Hepatocyte (in vitro differentiated cells): ENCODE results near the gene PSMB8. TPM values are rescaled to one million over a fixed set of nuclear protein-coding genes. Genes with fewer than 3 reads are reported as not detected.

Experiments used
- DNase-seq: peaks from one replicate; pipeline ENCODE4 v3.0.0-alpha.2; 2016; ENCODE audit warnings: low spot score
- H2AFZ ChIP-seq: fragments of 200-600 bp; sonication (generic); 2 replicates; pipeline ENCODE4 v1.6.0; 2016; ENCODE audit warnings: antibody characterized with exemption, mild to moderate bottlenecking
- H3K27ac ChIP-seq: fragments of 200-600 bp; sonication (generic); 2 replicates; pipeline ENCODE4 v1.5.1; 2016; ENCODE audit warnings: mild to moderate bottlenecking
- H3K27me3 ChIP-seq: fragments of 200-600 bp; sonication (generic); 2 replicates; pipeline ENCODE4 v1.6.1; 2016
- H3K36me3 ChIP-seq: fragments of 200-600 bp; sonication (generic); replicated peaks from 2 replicates; pipeline ENCODE4 v1.5.1; 2016; ENCODE audit warnings: low read depth; ENCODE audit not compliant: insufficient read depth
- H3K4me1 ChIP-seq: fragments of 200-600 bp; sonication (generic); 2 replicates; pipeline ENCODE4 v1.5.1; 2016; ENCODE audit warnings: mild to moderate bottlenecking, moderate library complexity; ENCODE audit not compliant: insufficient read depth
- H3K4me2 ChIP-seq: fragments of 200-600 bp; sonication (generic); 2 replicates; pipeline ENCODE4 v1.6.0; 2016
- H3K4me3 ChIP-seq: fragments of 200-600 bp; sonication (generic); 2 replicates; pipeline ENCODE4 v1.5.1; 2016; ENCODE audit warnings: mild to moderate bottlenecking
- H3K79me2 ChIP-seq: fragments of 200-600 bp; sonication (generic); 2 replicates; pipeline ENCODE4 v1.6.0; 2017; ENCODE audit warnings: mild to moderate bottlenecking
- H3K9me2 ChIP-seq: fragments of 200-600 bp; sonication (generic); replicated peaks from 2 replicates; pipeline ENCODE4 v1.6.0; 2017; ENCODE audit warnings: mild to moderate bottlenecking; ENCODE audit not compliant: insufficient read depth
- H3K9me3 ChIP-seq: fragments of 200-600 bp; sonication (generic); 2 replicates; pipeline ENCODE4 v1.5.1; 2016; ENCODE audit warnings: low read depth, mild to moderate bottlenecking
- H4K20me1 ChIP-seq: fragments of 200-600 bp; sonication (generic); 2 replicates; pipeline ENCODE4 v1.6.0; 2016; ENCODE audit warnings: mild to moderate bottlenecking; ENCODE audit not compliant: insufficient read depth, poor library complexity, severe bottlenecking
- EZH2 ChIP-seq: fragments of 200-600 bp; sonication (generic); IDR thresholded peaks from 2 replicates; pipeline ENCODE4 v1.6.1; 2016; ENCODE audit warnings: antibody characterized with exemption, mild to moderate bottlenecking, borderline replicate concordance
- EZH2phosphoT487 ChIP-seq: fragments of 200-600 bp; sonication (generic); IDR thresholded peaks from one replicate; pipeline ENCODE4 v1.6.1; 2018; ENCODE audit warnings: antibody characterized with exemption, mild to moderate bottlenecking, low read depth, moderate library complexity; ENCODE audit not compliant: unreplicated experiment, severe bottlenecking
- WGBS: methylation state at CpG from one replicate; pipeline ENCODE4 v1.1.6; 2016; ENCODE audit warnings: low lambda C conversion rate; ENCODE audit errors: missing lambda C conversion rate; 5-methylcytosine and 5-hydroxymethylcytosine counted together
- polyA plus RNA-seq: library from polyadenylated mRNA; unstranded; fragments of >200 nt; fragmentation: Nextera tagmentation; extraction: Ambion mirVana; gene quantifications from 2 replicates; pipeline ENCODE4 v1.2.1, GENCODE V29; 2016
- total RNA-seq: library from RNA; depleted of rRNA; stranded (reverse); fragments of >200 nt; gene quantifications from 2 replicates; pipeline ENCODE4 v1.2.3, GENCODE V29; 2014
- TF ChIP-seq, protein P1 (sequence below): fragments of 200-600 bp; sonication (generic); IDR thresholded peaks from 2 replicates; pipeline ENCODE4 v1.5.1; 2016; ENCODE audit warnings: antibody characterized with exemption, mild to moderate bottlenecking; ENCODE audit not compliant: poor library complexity

The PSMB8 gene
- total and polyA plus RNA-seq, 2 experiments from 2014 or later: 18.6 to 19.1 TPM

DNA sequence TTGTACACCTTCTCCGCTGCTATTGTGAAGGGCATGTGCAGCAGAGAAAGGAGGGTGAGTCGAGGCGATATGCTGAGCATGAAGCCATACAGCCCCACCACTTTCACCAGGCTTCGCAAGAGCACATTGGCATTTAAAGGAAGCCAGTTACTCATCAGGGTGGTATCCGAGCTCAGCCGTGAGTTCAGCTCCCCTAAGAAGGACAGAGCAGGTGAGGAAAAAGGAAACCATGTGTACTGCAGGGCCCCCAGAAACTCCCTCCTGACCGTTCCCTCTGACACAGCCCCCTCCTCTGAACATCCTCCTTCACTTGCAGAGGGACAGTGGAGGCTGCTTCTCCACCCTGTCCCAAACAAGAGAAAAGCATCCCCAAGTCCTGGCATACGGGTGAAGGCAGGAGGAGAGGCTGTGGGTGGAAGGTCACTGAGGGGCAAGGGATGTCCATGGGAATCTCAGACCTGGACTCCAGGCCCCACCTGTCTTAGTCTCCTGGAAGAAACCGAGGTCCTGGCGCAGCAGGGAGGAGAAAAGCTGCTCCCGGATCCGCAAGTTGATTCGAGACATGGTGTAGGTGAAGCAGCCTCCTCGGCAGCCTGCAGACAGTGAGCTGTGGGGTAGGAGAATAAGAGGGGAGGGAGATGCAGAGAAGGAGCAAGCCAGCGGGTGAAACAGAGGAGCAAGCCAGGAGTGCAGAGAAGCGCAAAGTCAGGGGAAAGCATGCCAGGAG lies 8.5 kb downstream of the PSMB8 start:
- Histone ChIP-seq H3K9me3 (no peaks in the 10 kb centered on the region), H3K36me3 (no peaks in the 10 kb centered on the region), H4K20me1 (no peaks in the 10 kb centered on the region), H2AFZ (no peak overlapping the region), H3K27ac (no peak overlapping the region), H3K79me2 (no peaks in the 10 kb centered on the region), H3K4me1 (peaks cover 7% of the 10 kb centered on the region), H3K4me2 (no peak overlapping the region), H3K9me2 (no peaks in the 10 kb centered on the region), H3K27me3 (no peaks in the 10 kb centered on the region), H3K4me3 (no peak overlapping the region)
- WGBS: 94% methylated on average over 16 of the region's 16 CpGs
- no peak for TF ChIP-seq EZH2phosphoT487
- no peak for TF ChIP-seq EZH2
- TF ChIP-seq, protein P1, sequence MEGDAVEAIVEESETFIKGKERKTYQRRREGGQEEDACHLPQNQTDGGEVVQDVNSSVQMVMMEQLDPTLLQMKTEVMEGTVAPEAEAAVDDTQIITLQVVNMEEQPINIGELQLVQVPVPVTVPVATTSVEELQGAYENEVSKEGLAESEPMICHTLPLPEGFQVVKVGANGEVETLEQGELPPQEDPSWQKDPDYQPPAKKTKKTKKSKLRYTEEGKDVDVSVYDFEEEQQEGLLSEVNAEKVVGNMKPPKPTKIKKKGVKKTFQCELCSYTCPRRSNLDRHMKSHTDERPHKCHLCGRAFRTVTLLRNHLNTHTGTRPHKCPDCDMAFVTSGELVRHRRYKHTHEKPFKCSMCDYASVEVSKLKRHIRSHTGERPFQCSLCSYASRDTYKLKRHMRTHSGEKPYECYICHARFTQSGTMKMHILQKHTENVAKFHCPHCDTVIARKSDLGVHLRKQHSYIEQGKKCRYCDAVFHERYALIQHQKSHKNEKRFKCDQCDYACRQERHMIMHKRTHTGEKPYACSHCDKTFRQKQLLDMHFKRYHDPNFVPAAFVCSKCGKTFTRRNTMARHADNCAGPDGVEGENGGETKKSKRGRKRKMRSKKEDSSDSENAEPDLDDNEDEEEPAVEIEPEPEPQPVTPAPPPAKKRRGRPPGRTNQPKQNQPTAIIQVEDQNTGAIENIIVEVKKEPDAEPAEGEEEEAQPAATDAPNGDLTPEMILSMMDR: no peak
- no peak for DNase-seq

DNA sequence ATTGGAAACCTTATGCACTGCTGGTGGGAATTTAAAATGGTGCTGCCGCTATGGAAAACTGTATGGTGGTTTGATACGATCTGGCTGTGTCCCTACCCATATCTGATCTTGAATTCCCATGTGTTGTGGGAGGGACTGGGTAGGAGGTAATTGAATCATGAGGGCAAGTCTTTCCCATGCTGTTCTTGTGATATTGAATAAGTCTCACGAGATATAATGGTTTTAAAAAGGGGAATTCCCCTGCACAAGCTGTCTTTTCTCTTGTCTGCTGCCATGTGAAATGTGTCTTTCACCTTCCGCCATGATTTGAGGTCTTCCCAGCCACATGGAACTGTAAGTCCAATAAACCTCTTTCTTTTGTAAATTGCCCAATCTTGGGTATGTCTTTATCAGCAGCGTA lies 10.2 kb downstream of the PSMB8 start:
- DNase-seq: no peak
- Histone ChIP-seq H3K36me3 (no peaks in the 10 kb centered on the region), H4K20me1 (no peaks in the 10 kb centered on the region), H2AFZ (no peak overlapping the region), H3K4me1 (peaks cover 7% of the 10 kb centered on the region), H3K4me2 (no peak overlapping the region), H3K4me3 (no peak overlapping the region), H3K9me3 (no peaks in the 10 kb centered on the region), H3K79me2 (no peaks in the 10 kb centered on the region), H3K27ac (no peak overlapping the region), H3K27me3 (no peaks in the 10 kb centered on the region), H3K9me2 (no peaks in the 10 kb centered on the region)
- WGBS: 92% methylated on average over 5 of the region's 5 CpGs
- TF ChIP-seq EZH2phosphoT487 (no peak), EZH2 (no peak)
- TF ChIP-seq, protein P1: no peak

DNA sequence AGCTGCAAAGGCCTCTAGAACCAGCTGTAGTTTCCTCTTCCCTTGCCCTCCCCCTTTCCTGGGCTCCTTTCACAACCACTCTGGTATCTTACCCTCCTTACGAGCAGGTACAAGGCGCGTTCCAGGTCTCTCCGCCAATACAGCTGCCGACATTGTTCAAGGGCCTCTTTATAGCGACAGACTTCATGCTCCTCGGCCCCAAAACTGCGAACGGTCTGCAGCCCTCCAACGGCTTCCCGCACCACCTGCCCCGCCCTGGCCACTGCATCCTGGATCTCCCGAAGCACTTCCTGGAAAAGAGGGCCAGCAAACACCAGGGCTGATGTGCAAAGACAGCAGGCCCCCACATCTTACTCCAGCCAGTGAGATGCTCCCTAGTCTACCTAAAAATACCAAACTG lies 11.3 kb downstream of the PSMB8 start:
- Histone ChIP-seq H3K4me3 (no peak overlapping the region), H3K27me3 (no peaks in the 10 kb centered on the region), H3K9me2 (no peaks in the 10 kb centered on the region), H3K27ac (no peak overlapping the region), H3K36me3 (no peaks in the 10 kb centered on the region), H2AFZ (no peak overlapping the region), H4K20me1 (no peaks in the 10 kb centered on the region), H3K9me3 (no peaks in the 10 kb centered on the region), H3K4me1 (peaks cover 2% of the 10 kb centered on the region), H3K4me2 (no peak overlapping the region), H3K79me2 (no peaks in the 10 kb centered on the region)
- DNase-seq: no peak
- WGBS: 83% methylated on average over 13 of the region's 13 CpGs
- TF ChIP-seq, protein P1: no peak
- no peak for TF ChIP-seq EZH2phosphoT487
- no peak for TF ChIP-seq EZH2
